IMR-90 (cell line): ENCODE data around the gene ERN1.

Experiments
- CTCF ChIP-seq: conservative IDR thresholded peaks from 2 replicates; pipeline ENCODE4 v1.5.1; 2012; ENCODE audit warnings: mild to moderate bottlenecking, low read depth, low read length, improper control_type of control experiment
- POLR2A ChIP-seq: IDR thresholded peaks from 2 replicates; pipeline ENCODE4 v1.6.1; 2012; ENCODE audit warnings: mild to moderate bottlenecking, low read depth, low read length
- RFX5 ChIP-seq: IDR thresholded peaks from 2 replicates; pipeline ENCODE4 v1.8.0; 2012; ENCODE audit warnings: low read depth, mild to moderate bottlenecking, low read length, moderate library complexity
- SMC3 ChIP-seq: fragments of 150-350 bp; IDR thresholded peaks from 2 replicates; pipeline ENCODE4 v1.6.1; 2016; ENCODE audit warnings: low read depth, mild to moderate bottlenecking, antibody characterized with exemption, low read length, moderate library complexity

- TF ChIP-seq POLR2A (no peak), CTCF (no peak), RFX5 (no peak), SMC3 (no peak)
Measured at GRCh38 chr17:64003526-64004121, 126.3 kb downstream of the ERN1 start.
